ENCODE data around the gene IQCE. TPM values are rescaled to one million over a fixed set of nuclear protein-coding genes. Genes with fewer than 3 reads are reported as not detected.

IQCE gene
- polyA plus RNA-seq, 3 donors: 19.2 to 21.2 (median 21.2) TPM

GRCh38 chr7:2641406-2642393, 82.9 kb downstream of the IQCE start:
- DNase-seq (ENCODE audit: low read depth in 3 of 3, low spot score in 2 of 3): peak in 2 of 3 donors; percentile 83 to 87

GRCh38 chr7:2643386-2644219, 84.8 kb downstream of the IQCE start:
- DNase-seq (ENCODE audit: low read depth in 3 of 3, low spot score in 2 of 3): no peak

GRCh38 chr7:2644220-2644561, 85.4 kb downstream of the IQCE start:
- DNase-seq (ENCODE audit: low read depth in 3 of 3, low spot score in 2 of 3): no peak

- DNase-seq (ENCODE audit: low read depth in 3 of 3, low spot score in 2 of 3): no peak
These were observed 85.9 kb downstream of the IQCE start for GRCh38 chr7:2644562-2645273.

GRCh38 chr7:2645274-2645868, 86.6 kb downstream of the IQCE start:
- DNase-seq (ENCODE audit: low read depth in 3 of 3, low spot score in 2 of 3): no peak

GRCh38 chr7:2646336-2646679, 87.5 kb downstream of the IQCE start:
- no peak for DNase-seq (ENCODE audit: low read depth in 3 of 3, low spot score in 2 of 3)

- no peak for DNase-seq (ENCODE audit: low read depth in 3 of 3, low spot score in 2 of 3)
These were observed 88.1 kb downstream of the IQCE start for GRCh38 chr7:2646680-2647571.

- DNase-seq (ENCODE audit: low read depth in 3 of 3, low spot score in 2 of 3): no peak
These were observed 88.9 kb downstream of the IQCE start for GRCh38 chr7:2647594-2648172.

- DNase-seq (ENCODE audit: low read depth in 3 of 3, low spot score in 2 of 3): no peak
These were observed 90.5 kb downstream of the IQCE start for GRCh38 chr7:2649139-2649838.

GRCh38 chr7:2649991-2650390, 91.2 kb downstream of the IQCE start:
- DNase-seq (ENCODE audit: low read depth in 3 of 3, low spot score in 2 of 3): no peak

- DNase-seq (ENCODE audit: low read depth in 3 of 3, low spot score in 2 of 3): no peak
These were observed 91.7 kb downstream of the IQCE start for GRCh38 chr7:2650451-2650850.

- no peak for DNase-seq (ENCODE audit: low read depth in 3 of 3, low spot score in 2 of 3)
These were observed 92.6 kb downstream of the IQCE start for GRCh38 chr7:2651336-2651735.

GRCh38 chr7:2651847-2652735, 93.3 kb downstream of the IQCE start:
- no peak for DNase-seq (ENCODE audit: low read depth in 3 of 3, low spot score in 2 of 3)

- no peak for DNase-seq (ENCODE audit: low read depth in 3 of 3, low spot score in 2 of 3)
These were observed 93.9 kb downstream of the IQCE start for GRCh38 chr7:2652736-2653060.

- DNase-seq (ENCODE audit: low read depth in 3 of 3, low spot score in 2 of 3): no peak
These were observed 95.3 kb downstream of the IQCE start for GRCh38 chr7:2654059-2654458.

- no peak for DNase-seq (ENCODE audit: low read depth in 3 of 3, low spot score in 2 of 3)
These were observed 97.3 kb downstream of the IQCE start for GRCh38 chr7:2655870-2656614.

GRCh38 chr7:2657208-2657607, 98.4 kb downstream of the IQCE start:
- DNase-seq (ENCODE audit: low read depth in 3 of 3, low spot score in 2 of 3): no peak

Measured in right renal cortex interstitium (tissue), 3 donors.